Measurements from ENCODE around the gene ITPK1. TPM values are rescaled to one million over a fixed set of nuclear protein-coding genes. Genes with fewer than 3 reads are reported as not detected.

Gene ITPK1
- total RNA-seq, 2 experiments from 2014 or later, result 17.8 to 34.7 TPM

- no TSS peak for BruUV-seq (replicated peaks)
Observed at GRCh38 chr14:93054006-93054405, 61.7 kb downstream of the ITPK1 start.

GRCh38 chr14:93051600-93052546 lies 63.9 kb downstream of the ITPK1 start:
- no TSS peak for BruUV-seq (replicated peaks)
- intact Hi-C loops (cut with micrococcal nuclease; ENCODE audit: unreplicated experiment), result no loop called here
- ChIA-PET POLR2A (interaction anchor here (0.6 kb wide), 1 partner anchor 296 kb away, joined by 5 read pairs; no protein-coding TSS in a partner anchor), CTCF (ENCODE audit: unreplicated experiment) (no interaction called here)
- Histone ChIP-seq H3K27ac (ENCODE audit: low read depth, low read length, poor library complexity, severe bottlenecking) (no peak overlapping the region), H3K36me3 (ENCODE audit: insufficient read depth, low read length) (no peaks in the 10 kb centered on the region), H4K20me1 (ENCODE audit: insufficient read depth, low read length) (no peaks in the 10 kb centered on the region), H3K4me1 (ENCODE audit: insufficient read depth, low read length, poor library complexity, severe bottlenecking) (peaks cover 3% of the 10 kb centered on the region), H3K9me3 (ENCODE audit: low read length) (no peaks in the 10 kb centered on the region), H3K9me2 (ENCODE audit: insufficient read depth, low read length) (no peaks in the 10 kb centered on the region), H3K4me2 (ENCODE audit: low read length) (no peak overlapping the region), H3K79me2 (ENCODE audit: insufficient read depth, low read depth, low read length) (no peaks in the 10 kb centered on the region), H2AFZ (ENCODE audit: low read length) (no peak overlapping the region), H3K4me3 (ENCODE audit: low read depth, low read length, poor library complexity, severe bottlenecking) (no peak overlapping the region)
- DNase-seq (ENCODE audit: low spot score), result no peak
- TF ChIP-seq CTCF (conservative IDR thresholded peaks at IDR 0.05; ENCODE audit: low read length) (no peak), EZH2phosphoT487 (IDR thresholded peaks at IDR 0.05; ENCODE audit: borderline replicate concordance, low read depth, low read length) (no peak)

More at GRCh38 chr14:93054006-93054405, 61.7 kb downstream of the ITPK1 start:
- Histone ChIP-seq H3K4me2 (ENCODE audit: low read length) (no peak overlapping the region), H3K4me1 (ENCODE audit: insufficient read depth, low read length, poor library complexity, severe bottlenecking) (peaks cover 3% of the 10 kb centered on the region), H4K20me1 (ENCODE audit: insufficient read depth, low read length) (no peaks in the 10 kb centered on the region), H2AFZ (ENCODE audit: low read length) (no peak overlapping the region), H3K9me3 (ENCODE audit: low read length) (no peaks in the 10 kb centered on the region), H3K9me2 (ENCODE audit: insufficient read depth, low read length) (no peaks in the 10 kb centered on the region), H3K36me3 (ENCODE audit: insufficient read depth, low read length) (no peaks in the 10 kb centered on the region), H3K4me3 (ENCODE audit: low read depth, low read length, poor library complexity, severe bottlenecking) (no peak overlapping the region), H3K27ac (ENCODE audit: low read depth, low read length, poor library complexity, severe bottlenecking) (no peak overlapping the region), H3K79me2 (ENCODE audit: insufficient read depth, low read depth, low read length) (no peaks in the 10 kb centered on the region)
- CTCF ChIA-PET (ENCODE audit: unreplicated experiment), result no interaction called here
- POLR2A ChIA-PET, result interaction anchor here (0.7 kb wide), 1 partner anchor 191 kb away, joined by 4 read pairs; no protein-coding TSS in a partner anchor
- DNase-seq (ENCODE audit: low spot score), result no peak
- intact Hi-C loops (cut with micrococcal nuclease; ENCODE audit: unreplicated experiment), result no loop called here
- TF ChIP-seq CTCF (conservative IDR thresholded peaks at IDR 0.05; ENCODE audit: low read length) (no peak), EZH2phosphoT487 (IDR thresholded peaks at IDR 0.05; ENCODE audit: borderline replicate concordance, low read depth, low read length) (no peak)

GRCh38 chr14:93050761-93051160 lies 65.0 kb downstream of the ITPK1 start:
- TF ChIP-seq EZH2phosphoT487 (IDR thresholded peaks at IDR 0.05; ENCODE audit: borderline replicate concordance, low read depth, low read length) (no peak), CTCF (conservative IDR thresholded peaks at IDR 0.05; ENCODE audit: low read length) (no peak)
- no peaks in the 10 kb centered on the region for H4K20me1 ChIP-seq (ENCODE audit: insufficient read depth, low read length)
- no peaks in the 10 kb centered on the region for H3K79me2 ChIP-seq (ENCODE audit: insufficient read depth, low read depth, low read length)
- H3K4me2 ChIP-seq (ENCODE audit: low read length), result no peak overlapping the region
- DNase-seq (ENCODE audit: low spot score), result no peak
- H3K36me3 ChIP-seq (ENCODE audit: insufficient read depth, low read length), result no peaks in the 10 kb centered on the region
- no TSS peak for BruUV-seq (replicated peaks)
- no peak overlapping the region for H3K4me3 ChIP-seq (ENCODE audit: low read depth, low read length, poor library complexity, severe bottlenecking)
- H2AFZ ChIP-seq (ENCODE audit: low read length), result no peak overlapping the region
- ChIA-PET POLR2A (interaction anchor here (0.6 kb wide), 2 partner anchors 16 to 294 kb away, joined by 4 to 5 read pairs; no protein-coding TSS in a partner anchor), CTCF (ENCODE audit: unreplicated experiment) (no interaction called here)
- H3K4me1 ChIP-seq (ENCODE audit: insufficient read depth, low read length, poor library complexity, severe bottlenecking), result peaks cover 3% of the 10 kb centered on the region
- no peaks in the 10 kb centered on the region for H3K9me2 ChIP-seq (ENCODE audit: insufficient read depth, low read length)
- H3K9me3 ChIP-seq (ENCODE audit: low read length), result no peaks in the 10 kb centered on the region
- intact Hi-C loops (cut with micrococcal nuclease; ENCODE audit: unreplicated experiment), result no loop called here
- no peak overlapping the region for H3K27ac ChIP-seq (ENCODE audit: low read depth, low read length, poor library complexity, severe bottlenecking)

All from OCI-LY7 (cell line).